COLO668 (cell line): ENCODE measurements around the gene FMN1.
"Not testable (repeated sequence)": the region's sequence is repeated elsewhere in the genome, so short reads cannot be mapped to it uniquely, and the experiment has no call there.

Source experiments
- DNase-seq: peaks from one replicate; lab custom pipeline; 2025; ENCODE audit not compliant: unreplicated experiment; lab: John Stamatoyannopoulos, UW

Gene FMN1

GRCh38 chr15:32870240-32871033 lies 324.1 kb downstream of the FMN1 start:
- no peak for DNase-seq

- no peak for DNase-seq
Measured at GRCh38 chr15:32869776-32870175, 324.7 kb downstream of the FMN1 start.

GRCh38 chr15:32867313-32867626 lies 327.2 kb downstream of the FMN1 start:
- DNase-seq = no peak

GRCh38 chr15:32866454-32867312 lies 327.8 kb downstream of the FMN1 start:
- DNase-seq = no peak

- DNase-seq = no peak
Measured at GRCh38 chr15:32864841-32865240, 329.7 kb downstream of the FMN1 start.

- no peak for DNase-seq
Measured at GRCh38 chr15:32864051-32864450, 330.5 kb downstream of the FMN1 start.

- no peak for DNase-seq
Measured at GRCh38 chr15:32861761-32862160, 332.8 kb downstream of the FMN1 start.

GRCh38 chr15:32861174-32861573 lies 333.3 kb downstream of the FMN1 start:
- no peak for DNase-seq

- no peak for DNase-seq
Measured at GRCh38 chr15:32859996-32860395, 334.5 kb downstream of the FMN1 start.

- DNase-seq = no peak
Measured at GRCh38 chr15:32859251-32859650, 335.3 kb downstream of the FMN1 start.

GRCh38 chr15:32857732-32858131 lies 336.8 kb downstream of the FMN1 start:
- DNase-seq = no peak

- DNase-seq = no peak
Measured at GRCh38 chr15:32856753-32857152, 337.8 kb downstream of the FMN1 start.

- no peak for DNase-seq
Measured at GRCh38 chr15:32855942-32856341, 338.6 kb downstream of the FMN1 start.

- DNase-seq = no peak
Measured at GRCh38 chr15:32853592-32853991, 340.9 kb downstream of the FMN1 start.

- DNase-seq = no peak
Measured at GRCh38 chr15:32852771-32853170, 341.7 kb downstream of the FMN1 start.

GRCh38 chr15:32852017-32852416 lies 342.5 kb downstream of the FMN1 start:
- DNase-seq = no peak

GRCh38 chr15:32851572-32851971 lies 342.9 kb downstream of the FMN1 start:
- DNase-seq = no peak

- no peak for DNase-seq
Measured at GRCh38 chr15:32849769-32850668, 344.5 kb downstream of the FMN1 start.

GRCh38 chr15:32846671-32847070 lies 347.8 kb downstream of the FMN1 start:
- not testable (repeated sequence) for DNase-seq

- no peak for DNase-seq
Measured at GRCh38 chr15:32844118-32844711, 350.3 kb downstream of the FMN1 start.
